Neutrophil (primary cell): ENCODE data around the gene UIMC1.

Experiments used
- H3K27ac ChIP-seq: fragments of 200-600 bp; sonication (generic); 2 replicates; pipeline ENCODE4 v1.5.1; 2016; ENCODE audit warnings: mild to moderate bottlenecking, moderate library complexity
- H3K27me3 ChIP-seq: fragments of 200-600 bp; sonication (generic); 2 replicates; pipeline ENCODE4 v1.6.0; 2016; ENCODE audit warnings: mild to moderate bottlenecking
- H3K36me3 ChIP-seq: fragments of 200-600 bp; sonication (generic); 2 replicates; pipeline ENCODE4 v1.5.1; 2017
- H3K4me1 ChIP-seq, 2 experiments: fragments of 200-600 bp in 1 of 2; sonication (generic) in 1 of 2; 1 replicate in 1 of 2; 2 replicates in 1 of 2; pipeline versions ENCODE4 v1.5.1 to v1.6.1; 2013 to 2016; ENCODE audit warnings: low read depth in 1 of 2, low read length in 1 of 2, mild to moderate bottlenecking in 1 of 2, moderate library complexity in 1 of 2; ENCODE audit not compliant: control insufficient read depth in 1 of 2, insufficient read depth in 1 of 2
- H3K4me3 ChIP-seq, 2 experiments: fragments of 200-600 bp in 1 of 2; sonication (generic) in 1 of 2; 1 replicate in 1 of 2; 2 replicates in 1 of 2; pipeline ENCODE4 v1.5.1; 2013 to 2016; ENCODE audit warnings: low read depth in 1 of 2, low read length in 1 of 2, mild to moderate bottlenecking in 1 of 2, moderate library complexity in 1 of 2
- H3K9me3 ChIP-seq: fragments of 200-600 bp; sonication (generic); 2 replicates; pipeline ENCODE4 v1.5.1; 2016
- CTCF ChIP-seq: fragments of 200-600 bp; sonication (generic); IDR thresholded peaks from 2 replicates; pipeline ENCODE4 v1.5.1; 2016; ENCODE audit warnings: antibody characterized with exemption

Gene UIMC1

GRCh38 chr5:176948458-176948857 lies 58.1 kb downstream of the UIMC1 start:
- Histone ChIP-seq H3K4me3 (no peak overlapping the region), H3K36me3 (peaks cover 92% of the 10 kb centered on the region)

GRCh38 chr5:176947847-176948246 lies 58.7 kb downstream of the UIMC1 start:
- Histone ChIP-seq H3K27ac (no peak overlapping the region), H3K9me3 (no peaks in the 10 kb centered on the region), H3K27me3 (no peaks in the 10 kb centered on the region), H3K4me1 (no peaks in the 10 kb centered on the region), H3K4me3 (no peak overlapping the region), H3K36me3 (peaks cover 92% of the 10 kb centered on the region)
- TF ChIP-seq CTCF: no peak

More at GRCh38 chr5:176948458-176948857, 58.1 kb downstream of the UIMC1 start:
- Histone ChIP-seq H3K27ac (no peak overlapping the region), H3K9me3 (no peaks in the 10 kb centered on the region), H3K4me1 (no peaks in the 10 kb centered on the region), H3K27me3 (no peaks in the 10 kb centered on the region)
- no peak for TF ChIP-seq CTCF

- H3K27ac ChIP-seq: no peak overlapping the region
- no peaks in the 10 kb centered on the region for H3K27me3 ChIP-seq
- peaks cover 90% of the 10 kb centered on the region for H3K36me3 ChIP-seq
- H3K4me3 ChIP-seq: no peak overlapping the region
- H3K9me3 ChIP-seq: no peaks in the 10 kb centered on the region
- no peaks in the 10 kb centered on the region for H3K4me1 ChIP-seq
- no peak for TF ChIP-seq CTCF
Observed at GRCh38 chr5:176944268-176944667, 62.3 kb downstream of the UIMC1 start.

- no peak for TF ChIP-seq CTCF
- H3K36me3 ChIP-seq: peaks cover 90% of the 10 kb centered on the region
Observed at GRCh38 chr5:176943816-176944215, 62.8 kb downstream of the UIMC1 start.

GRCh38 chr5:176941951-176942350 lies 64.6 kb downstream of the UIMC1 start:
- no peak overlapping the region for H3K27ac ChIP-seq
- peaks cover 92% of the 10 kb centered on the region for H3K36me3 ChIP-seq

More at GRCh38 chr5:176943816-176944215, 62.8 kb downstream of the UIMC1 start:
- Histone ChIP-seq H3K4me1 (no peaks in the 10 kb centered on the region), H3K9me3 (no peaks in the 10 kb centered on the region), H3K27ac (no peak overlapping the region), H3K27me3 (no peaks in the 10 kb centered on the region), H3K4me3 (no peak overlapping the region)

More at GRCh38 chr5:176941951-176942350, 64.6 kb downstream of the UIMC1 start:
- no peak overlapping the region for H3K4me3 ChIP-seq
- no peak for TF ChIP-seq CTCF
- no peaks in the 10 kb centered on the region for H3K4me1 ChIP-seq
- H3K27me3 ChIP-seq: no peaks in the 10 kb centered on the region
- H3K9me3 ChIP-seq: no peaks in the 10 kb centered on the region
